GM21717 (cell line): ENCODE measurements around the gene DTX3L.

Experiments used
- ATAC-seq: cut with Tn5 transposase; IDR thresholded peaks from one replicate; pipeline ENCODE4 v1.9.1; 2021; ENCODE audit warnings: mild to moderate bottlenecking, moderate library complexity; ENCODE audit not compliant: unreplicated experiment

The DTX3L gene

GRCh38 chr3:122602011-122602710 lies 38.0 kb downstream of the DTX3L start:
- no peak for ATAC-seq

- ATAC-seq = no peak
Observed at GRCh38 chr3:122603056-122603455, 38.9 kb downstream of the DTX3L start.

GRCh38 chr3:122606330-122606729 lies 42.2 kb downstream of the DTX3L start:
- ATAC-seq = no peak

GRCh38 chr3:122608916-122609315 lies 44.8 kb downstream of the DTX3L start:
- no peak for ATAC-seq

- peak; percentile 92 for ATAC-seq
Observed at GRCh38 chr3:122609798-122610559, 45.8 kb downstream of the DTX3L start.

- no peak for ATAC-seq
Observed at GRCh38 chr3:122612696-122613095, 48.6 kb downstream of the DTX3L start.

GRCh38 chr3:122615303-122615702 lies 51.2 kb downstream of the DTX3L start:
- no peak for ATAC-seq

GRCh38 chr3:122618614-122619013 lies 54.5 kb downstream of the DTX3L start:
- ATAC-seq = no peak

GRCh38 chr3:122619040-122619439 lies 54.9 kb downstream of the DTX3L start:
- no peak for ATAC-seq

- no peak for ATAC-seq
Observed at GRCh38 chr3:122620399-122620798, 56.3 kb downstream of the DTX3L start.

- no peak for ATAC-seq
Observed at GRCh38 chr3:122621112-122621511, 57.0 kb downstream of the DTX3L start.

- ATAC-seq = no peak
Observed at GRCh38 chr3:122623031-122623829, 59.1 kb downstream of the DTX3L start.
